Left ventricle myocardium inferior (tissue), 1 donor: ENCODE results near the gene MTAP. TPM values are rescaled to one million over a fixed set of nuclear protein-coding genes. Genes with fewer than 3 reads are reported as not detected.

Source experiments
- DNase-seq: peaks from one replicate; pipeline ENCODE4 v3.0.0-alpha.2; 2020
- H3K27ac ChIP-seq: fragments of 200-600 bp; replicated peaks from 2 replicates; pipeline ENCODE4 v1.8.0; 2021
- H3K27me3 ChIP-seq: fragments of 200-600 bp; 2 replicates; pipeline ENCODE4 v1.8.0; 2021; ENCODE audit warnings: low read depth
- H3K36me3 ChIP-seq: fragments of 200-600 bp; 2 replicates; pipeline ENCODE4 v1.8.0; 2021
- H3K4me1 ChIP-seq: fragments of 200-600 bp; 2 replicates; pipeline ENCODE4 v1.8.0; 2021
- H3K4me3 ChIP-seq: fragments of 200-600 bp; 2 replicates; pipeline ENCODE4 v1.8.0; 2021; ENCODE audit warnings: mild to moderate bottlenecking, moderate library complexity
- H3K9me3 ChIP-seq: fragments of 200-600 bp; replicated peaks from 2 replicates; pipeline ENCODE4 v1.8.0; 2021
- intact Hi-C: fragments of 100-400 bp; cut with micrococcal nuclease; formaldehyde crosslinking; loops from one replicate; pipeline ENCODE4 v1.11.0; 2022
- total RNA-seq: library from RNA; stranded (reverse); fragmentation: NEBNext Ultra II Directional; extraction: Animal tissue kit (Norgen Biotek cat#: 25700); gene quantifications from one replicate; pipeline ENCODE4 v1.2.1, GENCODE V29; 2021
- TF ChIP-seq, protein P1 (sequence below): fragments of 200-600 bp; IDR thresholded peaks from 2 replicates; pipeline ENCODE4 v1.8.0; 2021; ENCODE audit warnings: antibody characterized with exemption, mild to moderate bottlenecking, borderline replicate concordance
- donor health status: DM: no; HTN: yes; CAD: no; lungs with severe emphysema.

MTAP gene
- total RNA-seq, 1 donor from 2014 or later: 25.3 TPM

DNA sequence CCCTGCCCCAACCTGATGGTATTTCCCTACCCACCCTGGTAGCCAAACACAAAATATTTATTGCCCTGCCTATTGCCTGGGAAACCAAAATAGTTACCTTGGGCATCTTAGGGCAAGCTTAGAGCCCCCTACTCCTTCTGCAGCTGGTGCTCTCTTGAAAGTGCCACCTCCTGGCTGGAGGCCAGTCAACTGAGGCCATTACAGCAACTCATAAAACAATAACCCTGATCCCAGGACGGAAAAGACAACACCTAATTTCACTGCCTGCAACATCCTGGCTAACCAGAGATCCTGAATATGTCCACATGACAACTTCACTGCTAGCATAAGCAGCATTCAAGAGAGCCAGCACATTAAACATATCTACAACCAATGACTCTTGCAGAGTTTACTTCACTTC is 38.7 kb downstream of the MTAP start:
- Histone ChIP-seq H3K4me1 (no peaks in the 10 kb centered on the region), H3K27ac (no peak overlapping the region), H3K36me3 (peaks cover 56% of the 10 kb centered on the region), H3K9me3 (peaks cover 18% of the 10 kb centered on the region), H3K27me3 (no peaks in the 10 kb centered on the region), H3K4me3 (no peak overlapping the region)
- intact Hi-C loops: loop anchor here (2.0 kb wide), 1 partner anchor 24 kb away; no protein-coding TSS in a partner anchor
- no peak for DNase-seq
- TF ChIP-seq, protein P1, sequence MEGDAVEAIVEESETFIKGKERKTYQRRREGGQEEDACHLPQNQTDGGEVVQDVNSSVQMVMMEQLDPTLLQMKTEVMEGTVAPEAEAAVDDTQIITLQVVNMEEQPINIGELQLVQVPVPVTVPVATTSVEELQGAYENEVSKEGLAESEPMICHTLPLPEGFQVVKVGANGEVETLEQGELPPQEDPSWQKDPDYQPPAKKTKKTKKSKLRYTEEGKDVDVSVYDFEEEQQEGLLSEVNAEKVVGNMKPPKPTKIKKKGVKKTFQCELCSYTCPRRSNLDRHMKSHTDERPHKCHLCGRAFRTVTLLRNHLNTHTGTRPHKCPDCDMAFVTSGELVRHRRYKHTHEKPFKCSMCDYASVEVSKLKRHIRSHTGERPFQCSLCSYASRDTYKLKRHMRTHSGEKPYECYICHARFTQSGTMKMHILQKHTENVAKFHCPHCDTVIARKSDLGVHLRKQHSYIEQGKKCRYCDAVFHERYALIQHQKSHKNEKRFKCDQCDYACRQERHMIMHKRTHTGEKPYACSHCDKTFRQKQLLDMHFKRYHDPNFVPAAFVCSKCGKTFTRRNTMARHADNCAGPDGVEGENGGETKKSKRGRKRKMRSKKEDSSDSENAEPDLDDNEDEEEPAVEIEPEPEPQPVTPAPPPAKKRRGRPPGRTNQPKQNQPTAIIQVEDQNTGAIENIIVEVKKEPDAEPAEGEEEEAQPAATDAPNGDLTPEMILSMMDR: no peak

DNA sequence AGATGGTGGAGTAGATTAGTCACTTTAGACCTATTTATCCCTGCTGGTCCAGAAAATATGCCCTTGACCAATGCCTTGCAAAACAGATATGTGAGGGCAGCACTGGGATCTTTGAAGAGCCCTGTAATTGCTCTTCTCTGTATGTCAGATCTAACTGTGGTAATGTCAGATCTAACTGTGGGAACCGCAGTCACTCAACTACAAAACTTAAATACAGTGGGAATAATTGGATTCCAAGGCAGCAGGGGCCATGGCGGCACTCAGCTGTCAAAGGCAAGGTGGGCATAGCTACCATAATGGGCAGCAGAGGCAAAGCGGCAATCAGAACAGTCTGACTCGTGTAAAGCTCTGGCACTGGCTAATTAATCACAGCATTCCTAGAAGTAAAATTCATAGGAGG is 46.2 kb downstream of the MTAP start:
- no peaks in the 10 kb centered on the region for H3K4me1 ChIP-seq
- H3K36me3 ChIP-seq: peaks cover 46% of the 10 kb centered on the region

DNA sequence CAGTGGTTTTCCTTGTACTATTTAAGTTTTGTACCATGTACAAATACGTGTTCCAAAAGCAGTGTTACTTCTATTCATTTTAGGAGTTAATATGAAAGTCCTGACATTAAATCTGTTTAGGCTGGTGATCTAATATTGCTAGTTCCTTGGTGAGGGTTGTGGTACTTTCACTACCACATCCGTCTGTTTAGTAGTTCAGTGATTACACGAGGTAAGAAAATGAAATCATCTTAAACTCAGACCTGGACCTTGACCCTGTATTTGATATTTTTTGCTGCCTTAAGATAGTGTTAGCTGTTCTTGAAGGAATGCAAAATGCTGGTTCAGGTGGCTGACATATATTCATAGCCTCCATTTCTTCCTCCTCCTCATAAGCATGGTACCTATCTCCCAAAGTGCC is 50.3 kb downstream of the MTAP start:
- TF ChIP-seq, protein P1: no peak
- Histone ChIP-seq H3K27me3 (no peaks in the 10 kb centered on the region), H3K36me3 (peaks cover 50% of the 10 kb centered on the region), H3K4me3 (no peak overlapping the region), H3K27ac (no peak overlapping the region), H3K4me1 (peaks cover 16% of the 10 kb centered on the region), H3K9me3 (peaks cover 16% of the 10 kb centered on the region)
- no peak for DNase-seq
- intact Hi-C loops: no loop called here

More for the DNA sequence above, 46.2 kb downstream of the MTAP start:
- Histone ChIP-seq H3K9me3 (peaks cover 51% of the 10 kb centered on the region), H3K27me3 (no peaks in the 10 kb centered on the region), H3K27ac (no peak overlapping the region), H3K4me3 (no peak overlapping the region)
- TF ChIP-seq, protein P1: no peak
- no peak for DNase-seq
- intact Hi-C loops: no loop called here

DNA sequence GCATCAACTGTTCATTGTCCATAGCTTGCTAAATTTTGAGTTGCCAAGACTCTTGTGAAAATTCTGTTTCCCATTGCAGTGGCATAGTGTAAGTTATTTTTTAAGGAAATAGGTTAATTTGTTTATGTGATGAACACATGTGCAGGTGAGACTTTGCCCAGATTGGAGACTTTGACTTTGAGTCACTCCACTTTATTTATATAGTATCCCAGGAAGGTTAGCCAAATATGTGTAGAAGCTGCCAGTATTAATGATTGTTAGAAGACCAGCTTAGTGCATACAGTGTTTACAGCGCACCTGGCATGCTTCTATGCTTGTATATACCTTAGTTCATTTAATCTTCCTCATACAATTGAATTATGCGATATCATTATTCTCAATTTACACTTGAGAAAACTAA is 51.0 kb downstream of the MTAP start:
- peaks cover 10% of the 10 kb centered on the region for H3K9me3 ChIP-seq

DNA sequence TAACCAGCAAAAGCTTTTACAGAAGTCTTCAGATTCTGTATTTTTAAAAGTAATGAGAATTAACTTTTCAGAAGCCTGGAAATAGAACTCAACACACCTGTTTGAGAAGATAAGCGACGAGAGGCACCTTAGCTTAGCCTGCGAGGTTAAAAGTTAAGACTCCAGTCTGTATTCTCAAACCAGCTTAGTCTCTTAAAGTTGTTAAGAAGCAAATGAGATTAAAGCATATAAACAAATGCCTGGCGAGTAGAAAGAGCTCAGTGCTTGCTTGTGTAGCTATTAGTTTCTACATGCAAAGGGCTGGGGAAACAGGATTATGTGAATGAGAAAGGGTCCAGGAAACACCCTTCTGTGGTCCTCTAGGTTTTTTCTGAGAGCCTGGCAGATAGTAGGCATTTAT is 51.7 kb downstream of the MTAP start:
- Histone ChIP-seq H3K36me3 (peaks cover 48% of the 10 kb centered on the region), H3K27me3 (no peaks in the 10 kb centered on the region), H3K4me1 (peaks cover 16% of the 10 kb centered on the region), H3K4me3 (no peak overlapping the region), H3K27ac (no peak overlapping the region), H3K9me3 (peaks cover 3% of the 10 kb centered on the region)
- TF ChIP-seq, protein P1: no peak
- intact Hi-C loops: no loop called here
- DNase-seq: no peak

More for the DNA sequence above, 51.0 kb downstream of the MTAP start:
- no peak for DNase-seq
- intact Hi-C loops: no loop called here
- peaks cover 16% of the 10 kb centered on the region for H3K4me1 ChIP-seq
- no peak overlapping the region for H3K27ac ChIP-seq
- peaks cover 50% of the 10 kb centered on the region for H3K36me3 ChIP-seq
- H3K27me3 ChIP-seq: no peaks in the 10 kb centered on the region
- H3K4me3 ChIP-seq: no peak overlapping the region
- TF ChIP-seq, protein P1: no peak
